OCI-LY3 (cell line): ENCODE results near the gene BZW2.
A peak's percentile ranks its signal among the peaks of the same experiment; 100 is the strongest.

ENCODE experiments used
- H2AFZ ChIP-seq: fragments of 200-600, 300-600 bp; shearing (Covaris generic); 2 replicates; pipeline ENCODE4 v1.6.0; 2014; ENCODE audit warnings: antibody characterized with exemption, low read depth, low read length
- H3K27ac ChIP-seq: fragments of 200-600, 300-600 bp; sonication (generic); 2 replicates; pipeline ENCODE4 v1.5.1; 2014; ENCODE audit warnings: mild to moderate bottlenecking, low read length, moderate library complexity, mixed read lengths
- H3K27me3 ChIP-seq: fragments of 200-600, 300-600 bp; sonication (generic); 2 replicates; pipeline ENCODE4 v1.6.1; 2014; ENCODE audit warnings: low read depth, low read length, mixed read lengths
- H3K36me3 ChIP-seq: fragments of 200-600, 300-600 bp; sonication (generic); replicated peaks from 2 replicates; pipeline ENCODE3; 2014; ENCODE audit warnings: low read depth, low read length, mixed read lengths
- H3K4me1 ChIP-seq: fragments of 300-600, 200-600 bp; sonication (generic); 2 replicates; pipeline ENCODE4 v1.6.1; 2014; ENCODE audit warnings: low read length, mixed read lengths
- H3K4me2 ChIP-seq: fragments of 200-600, 300-600 bp; sonication (generic); 2 replicates; pipeline ENCODE4 v1.6.1; 2014; ENCODE audit warnings: low read length, mixed read lengths
- H3K4me3 ChIP-seq: fragments of 300-600, 200-600 bp; sonication (generic); 2 replicates; pipeline ENCODE4 v1.5.1; 2014; ENCODE audit warnings: antibody characterized with exemption, mild to moderate bottlenecking, low read length, moderate library complexity
- H3K79me2 ChIP-seq: fragments of 300-600, 200-600 bp; shearing (Covaris generic); 2 replicates; pipeline ENCODE4 v1.6.1; 2014; ENCODE audit warnings: mild to moderate bottlenecking, low read length, mixed read lengths
- H3K9ac ChIP-seq: fragments of 300-600, 200-600 bp; shearing (Covaris generic); 2 replicates; pipeline ENCODE4 v1.6.0; 2014; ENCODE audit warnings: mild to moderate bottlenecking, low read length, moderate library complexity
- H3K9me3 ChIP-seq: fragments of 200-600, 300-600 bp; shearing (Covaris generic); 2 replicates; pipeline ENCODE4 v1.6.1; 2014; ENCODE audit warnings: low read length, mixed read lengths; ENCODE audit not compliant: insufficient read depth
- H4K20me1 ChIP-seq: fragments of 200-600, 300-600 bp; sonication (generic); 2 replicates; pipeline ENCODE4 v1.6.1; 2016; ENCODE audit warnings: low read length, mixed read lengths; ENCODE audit not compliant: insufficient read depth
- CTCF ChIP-seq: fragments of 200-600, 300-600 bp; sonication (generic); IDR thresholded peaks from 2 replicates; pipeline ENCODE4 v1.5.1; 2014; ENCODE audit warnings: antibody characterized with exemption, low read length, low read depth
- EZH2phosphoT487 ChIP-seq: fragments of 200-600 bp; shearing (Covaris generic); IDR thresholded peaks from 2 replicates; pipeline ENCODE4 v1.6.1; 2018; ENCODE audit warnings: antibody characterized with exemption, mixed run types, low read depth

The BZW2 gene

GRCh38 chr7:16684935-16685334 lies 39.0 kb downstream of the BZW2 start:
- Histone ChIP-seq H3K9ac (no peak overlapping the region), H4K20me1 (no peaks in the 10 kb centered on the region), H3K4me1 (peaks cover 8% of the 10 kb centered on the region), H3K27ac (peak overlapping the region; percentile 23; the same call in 1 of the 2 replicates), H3K36me3 (peaks cover 27% of the 10 kb centered on the region), H3K4me2 (no peak overlapping the region), H3K9me3 (no peaks in the 10 kb centered on the region), H2AFZ (no peak overlapping the region), H3K27me3 (no peaks in the 10 kb centered on the region), H3K79me2 (no peaks in the 10 kb centered on the region), H3K4me3 (no peak overlapping the region)
- TF ChIP-seq CTCF (no peak), EZH2phosphoT487 (no peak)

GRCh38 chr7:16685535-16685934 lies 39.6 kb downstream of the BZW2 start:
- H3K27me3 ChIP-seq: no peaks in the 10 kb centered on the region
- H2AFZ ChIP-seq: no peak overlapping the region
- no peaks in the 10 kb centered on the region for H4K20me1 ChIP-seq
- peaks cover 8% of the 10 kb centered on the region for H3K4me1 ChIP-seq
- no peak overlapping the region for H3K9ac ChIP-seq
- peaks cover 24% of the 10 kb centered on the region for H3K36me3 ChIP-seq
- TF ChIP-seq CTCF: no peak
- no peak for TF ChIP-seq EZH2phosphoT487
- no peak overlapping the region for H3K4me2 ChIP-seq
- no peaks in the 10 kb centered on the region for H3K9me3 ChIP-seq
- no peak overlapping the region for H3K4me3 ChIP-seq
- H3K79me2 ChIP-seq: no peaks in the 10 kb centered on the region
- no peak overlapping the region for H3K27ac ChIP-seq

- H3K9ac ChIP-seq: no peak overlapping the region
- no peaks in the 10 kb centered on the region for H3K27me3 ChIP-seq
- no peak overlapping the region for H3K4me3 ChIP-seq
- peaks cover 16% of the 10 kb centered on the region for H3K36me3 ChIP-seq
- H3K27ac ChIP-seq: no peak overlapping the region
- H2AFZ ChIP-seq: no peak overlapping the region
- H3K9me3 ChIP-seq: no peaks in the 10 kb centered on the region
- H3K4me1 ChIP-seq: peaks cover 8% of the 10 kb centered on the region
- no peak overlapping the region for H3K4me2 ChIP-seq
- H3K79me2 ChIP-seq: no peaks in the 10 kb centered on the region
- TF ChIP-seq CTCF (no peak), EZH2phosphoT487 (no peak)
- H4K20me1 ChIP-seq: no peaks in the 10 kb centered on the region
Observed at GRCh38 chr7:16688249-16688648, 42.3 kb downstream of the BZW2 start.

- Histone ChIP-seq H3K36me3 (peaks cover 21% of the 10 kb centered on the region), H3K9ac (no peak overlapping the region), H3K27me3 (no peaks in the 10 kb centered on the region), H3K9me3 (no peaks in the 10 kb centered on the region), H3K4me2 (no peak overlapping the region), H3K4me3 (no peak overlapping the region), H4K20me1 (no peaks in the 10 kb centered on the region), H3K4me1 (no peaks in the 10 kb centered on the region), H3K27ac (no peak overlapping the region), H3K79me2 (no peaks in the 10 kb centered on the region), H2AFZ (no peak overlapping the region)
- TF ChIP-seq CTCF (no peak), EZH2phosphoT487 (no peak)
Observed at GRCh38 chr7:16691241-16691640, 45.3 kb downstream of the BZW2 start.
